Prostate gland (tissue), 2 donors: ENCODE measurements around the gene TGM4. TPM values are rescaled to one million over a fixed set of nuclear protein-coding genes. Genes with fewer than 3 reads are reported as not detected.

ENCODE experiments used
- DNase-seq: peaks from one replicate; pipeline ENCODE4 v3.0.0-alpha.2; 2019; ENCODE audit warnings: low spot score
- H3K27ac ChIP-seq, 2 donors: fragments of 200-600 bp; sonication (generic); 2 replicates each; pipeline ENCODE4 v1.5.1; 2017 to 2019
- H3K27me3 ChIP-seq: fragments of 200-600 bp; sonication (generic); replicated peaks from 2 replicates; pipeline ENCODE4 v1.5.1; 2019; ENCODE audit not compliant: insufficient read depth
- H3K36me3 ChIP-seq, 2 donors: fragments of 200-600 bp; sonication (generic); 1 replicate in 1 of 2; 2 replicates in 1 of 2; pipeline versions ENCODE4 v1.5.1 to v1.8.1; 2017 to 2019
- H3K4me1 ChIP-seq: fragments of 200-600 bp; sonication (generic); replicated peaks from 2 replicates; pipeline ENCODE4 v1.5.1; 2019
- H3K4me3 ChIP-seq, 2 donors: fragments of 200-600 bp; sonication (generic); 2 replicates each; pipeline ENCODE4 v1.5.1; 2017 to 2019
- H3K9me3 ChIP-seq: fragments of 200-600 bp; sonication (generic); 2 replicates; pipeline ENCODE4 v1.5.1; 2017
- CTCF ChIP-seq, 4 experiments: fragments of 200-600 bp in 2 of 4; fragments of 450-650 bp in 2 of 4; sonication (generic) in 2 of 4; IDR thresholded peaks; 1 replicate in 3 of 4; 2 replicates in 1 of 4; pipeline ENCODE4 v1.5.1; 2016 to 2019; ENCODE audit warnings: antibody characterized with exemption in 4 of 4, mild to moderate bottlenecking in 2 of 4, moderate library complexity in 2 of 4
- POLR2A ChIP-seq: fragments of 450-650 bp; IDR thresholded peaks from one replicate; pipeline ENCODE4 v1.6.1; 2016; ENCODE audit warnings: antibody characterized with exemption, mild to moderate bottlenecking
- POLR2AphosphoS5 ChIP-seq: sonication (generic); formaldehyde crosslinking; IDR thresholded peaks from one replicate; pipeline ENCODE4 v1.6.1; 2017; ENCODE audit warnings: antibody characterized with exemption
- WGBS: methylation state at CpG from one replicate; pipeline ENCODE4 v1.1.5; 2018; 5-methylcytosine and 5-hydroxymethylcytosine counted together
- intact Hi-C: fragments of 100-400 bp; cut with DNase I; formaldehyde crosslinking; loops from one replicate; pipeline ENCODE4 v1.14.2; 2022
- total RNA-seq, 2 donors: library from RNA; depleted of rRNA; stranded (reverse); fragments of >200 nt; gene quantifications; one replicate each; pipeline ENCODE4 v1.1.0, GENCODE V29; 2016

Gene TGM4
- total RNA-seq: 1,000 to 10,000 TPM in 1 of 2 donors, 1 to 10 TPM in 1; 7.4 to 2,264 TPM

GRCh38 chr3:44874308-44874707 is at the start of gene TGM4:
TSS of gene TGM4 (plus strand) at chr3:44874608. CDS start at chr3:44874679, 71 bp downstream.
- H3K27me3 ChIP-seq: no peaks in the 10 kb centered on the region
- WGBS: 82% methylated on average over 5 of the region's 5 CpGs
- H3K9me3 ChIP-seq: no peaks in the 10 kb centered on the region
- DNase-seq: no peak
- H3K27ac ChIP-seq: no peak within 1 kb of the TSS
- H3K4me3 ChIP-seq: no peak within 1 kb of the TSS
- H3K36me3 ChIP-seq: no peaks in the 10 kb centered on the region
- H3K4me1 ChIP-seq: peaks cover 14% of the 10 kb centered on the region
- intact Hi-C loops: no loop called here
- TF ChIP-seq POLR2AphosphoS5 (no peak), CTCF (IDR thresholded peaks at IDR 0.05) (no peak), POLR2A (no peak)

- intact Hi-C loops: no loop called here
- Histone ChIP-seq H3K4me1 (no peaks in the 10 kb centered on the region), H3K4me3 (no peak overlapping the region), H3K27ac (no peak overlapping the region), H3K9me3 (no peaks in the 10 kb centered on the region), H3K36me3 (no peaks in the 10 kb centered on the region), H3K27me3 (no peaks in the 10 kb centered on the region)
- 88% methylated on average over 2 of the region's 2 CpGs for WGBS
- TF ChIP-seq POLR2AphosphoS5: no peak
- no peak for TF ChIP-seq POLR2A
- no peak for TF ChIP-seq CTCF (IDR thresholded peaks at IDR 0.05)
- no peak for DNase-seq
These were observed 49.0 kb upstream of the TGM4 start for GRCh38 chr3:44825264-44825925.

- Histone ChIP-seq H3K9me3 (no peaks in the 10 kb centered on the region), H3K4me1 (no peaks in the 10 kb centered on the region), H3K36me3 (no peaks in the 10 kb centered on the region), H3K27me3 (no peaks in the 10 kb centered on the region), H3K27ac (no peak overlapping the region), H3K4me3 (no peak overlapping the region)
- TF ChIP-seq POLR2AphosphoS5 (no peak), CTCF (IDR thresholded peaks at IDR 0.05) (no peak), POLR2A (no peak)
- DNase-seq: no peak
- 91% methylated on average over 3 of the region's 3 CpGs for WGBS
- intact Hi-C loops: no loop called here
These were observed 47.2 kb upstream of the TGM4 start for GRCh38 chr3:44827196-44827595.

- no peaks in the 10 kb centered on the region for H3K27me3 ChIP-seq
- no peak overlapping the region for H3K27ac ChIP-seq
- no peaks in the 10 kb centered on the region for H3K4me1 ChIP-seq
- 97% methylated on average over 5 of the region's 5 CpGs for WGBS
- no peak overlapping the region for H3K4me3 ChIP-seq
- H3K36me3 ChIP-seq: no peaks in the 10 kb centered on the region
- H3K9me3 ChIP-seq: no peaks in the 10 kb centered on the region
- intact Hi-C loops: no loop called here
- no peak for TF ChIP-seq POLR2AphosphoS5
- no peak for TF ChIP-seq POLR2A
- TF ChIP-seq CTCF (IDR thresholded peaks at IDR 0.05): no peak
- no peak for DNase-seq
These were observed 43.2 kb upstream of the TGM4 start for GRCh38 chr3:44831232-44831631.

- Histone ChIP-seq H3K27ac (no peak overlapping the region), H3K27me3 (no peaks in the 10 kb centered on the region), H3K4me1 (no peaks in the 10 kb centered on the region), H3K36me3 (no peaks in the 10 kb centered on the region), H3K9me3 (no peaks in the 10 kb centered on the region), H3K4me3 (no peak overlapping the region)
- 100% methylated on average over 1 of the region's 1 CpG for WGBS
- intact Hi-C loops: no loop called here
- TF ChIP-seq CTCF (IDR thresholded peaks at IDR 0.05) (no peak), POLR2AphosphoS5 (no peak), POLR2A (no peak)
- DNase-seq: no peak
These were observed 42.4 kb upstream of the TGM4 start for GRCh38 chr3:44832032-44832431.
